Frontal cortex (tissue), 4 donors: ENCODE results near the gene GFOD2. TPM values are rescaled to one million over a fixed set of nuclear protein-coding genes. Genes with fewer than 3 reads are reported as not detected.

Source experiments
- DNase-seq, 2 donors: peaks; one replicate each; pipeline ENCODE4 v3.0.0; 2012; ENCODE audit warnings: low spot score in 2 of 2
- FAIRE-seq: peaks from 2 replicates; lab custom pipeline; 2012; peaks lifted over from hg19 to GRCh38; lab: Jason Lieb, UNC
- total RNA-seq: library from RNA; depleted of rRNA; stranded (reverse); fragments of >200 nt; gene quantifications from one replicate; pipeline ENCODE4 v1.2.3, GENCODE V29; 2014
- donor health status: control.
- donor health status: control.
- donor health status: control.

The GFOD2 gene
- total RNA-seq, 1 donor from 2014 or later: 57.9 TPM

GRCh38 chr16:67675579-67675935 lies 43.6 kb downstream of the GFOD2 start:
- no peak for FAIRE-seq
- no peak for DNase-seq

GRCh38 chr16:67674851-67675578 lies 44.1 kb downstream of the GFOD2 start:
- no peak for DNase-seq
- no peak for FAIRE-seq

GRCh38 chr16:67673712-67674580 lies 45.2 kb downstream of the GFOD2 start:
- FAIRE-seq (no peak), DNase-seq (peak in 1 of 2 donors; percentile 25)

- DNase-seq (peak; percentile 60 to 81), FAIRE-seq (no peak)
These were observed 46.1 kb downstream of the GFOD2 start for GRCh38 chr16:67672739-67673662.

GRCh38 chr16:67672306-67672705 lies 46.8 kb downstream of the GFOD2 start:
- FAIRE-seq (no peak), DNase-seq (peak in 1 of 2 donors; percentile 10)

- FAIRE-seq (no peak), DNase-seq (no peak)
These were observed 49.5 kb downstream of the GFOD2 start for GRCh38 chr16:67669499-67670101.

GRCh38 chr16:67668495-67669157 lies 50.5 kb downstream of the GFOD2 start:
- DNase-seq: peak; percentile 22 to 28
- FAIRE-seq: no peak

GRCh38 chr16:67667817-67668494 lies 51.2 kb downstream of the GFOD2 start:
- FAIRE-seq (no peak), DNase-seq (peak; percentile 85 to 94)

- no peak for DNase-seq
These were observed 51.7 kb downstream of the GFOD2 start for GRCh38 chr16:67667453-67667816.

GRCh38 chr16:67666559-67667452 lies 52.3 kb downstream of the GFOD2 start, which contains the start of the genes C16orf86 and ENKD1:
C16orf86 (plus strand) TSS chr16:67666814; CDS start chr16:67666971, 157 bp downstream.
ENKD1 (minus strand) TSS chr16:67666750; CDS start chr16:67666442, 308 bp downstream.
- FAIRE-seq (no peak), DNase-seq (peak; percentile 95 to 96)

More at GRCh38 chr16:67667453-67667816, 51.7 kb downstream of the GFOD2 start:
- FAIRE-seq: no peak

GRCh38 chr16:67666032-67666551 lies 53.0 kb downstream of the GFOD2 start:
- no peak for FAIRE-seq
- DNase-seq: no peak

GRCh38 chr16:67665598-67665997 lies 53.5 kb downstream of the GFOD2 start:
- DNase-seq: no peak
- no peak for FAIRE-seq

- FAIRE-seq: no peak
- DNase-seq: peak in 1 of 2 donors; percentile 18
These were observed 54.2 kb downstream of the GFOD2 start for GRCh38 chr16:67664871-67665270.

GRCh38 chr16:67664258-67664657 lies 54.9 kb downstream of the GFOD2 start:
- DNase-seq: peak; percentile 10 to 23
- no peak for FAIRE-seq

GRCh38 chr16:67663877-67664222 lies 55.3 kb downstream of the GFOD2 start:
- DNase-seq (peak in 1 of 2 donors; percentile 4), FAIRE-seq (no peak)

- DNase-seq (peak in 1 of 2 donors; percentile 21), FAIRE-seq (no peak)
These were observed 55.8 kb downstream of the GFOD2 start for GRCh38 chr16:67663151-67663876.

GRCh38 chr16:67662653-67663010 lies 56.5 kb downstream of the GFOD2 start:
- FAIRE-seq (no peak), DNase-seq (no peak)
